Measurements from ENCODE around the gene AP3S2.

AP3S2 gene

DNA sequence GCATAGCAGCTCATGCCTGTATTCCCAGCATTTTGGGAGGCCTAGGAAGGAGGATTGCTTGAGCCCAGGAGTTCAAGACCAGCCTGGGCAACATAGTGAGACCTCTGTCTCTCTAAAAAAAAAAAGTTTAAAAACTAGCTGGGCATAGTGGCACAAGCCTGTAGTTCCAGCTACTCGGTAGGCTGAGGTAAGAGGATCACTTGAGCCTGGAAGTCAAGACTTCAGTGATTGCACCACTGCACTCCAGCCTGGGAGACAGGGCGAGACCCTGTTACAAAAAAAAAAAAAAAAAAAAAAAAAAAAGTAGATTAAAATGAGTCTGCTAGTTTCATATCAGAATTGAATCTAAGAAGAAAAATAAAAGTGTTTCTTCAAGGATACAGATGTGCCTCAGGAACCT, 46.7 kb downstream of the AP3S2 start:
- no peak overlapping the region for H3K4me3 ChIP-seq (ENCODE audit: control insufficient read depth, low read depth, low read length)
- no peak for DNase-seq (ENCODE audit: low read depth)
- TF ChIP-seq, protein P1, sequence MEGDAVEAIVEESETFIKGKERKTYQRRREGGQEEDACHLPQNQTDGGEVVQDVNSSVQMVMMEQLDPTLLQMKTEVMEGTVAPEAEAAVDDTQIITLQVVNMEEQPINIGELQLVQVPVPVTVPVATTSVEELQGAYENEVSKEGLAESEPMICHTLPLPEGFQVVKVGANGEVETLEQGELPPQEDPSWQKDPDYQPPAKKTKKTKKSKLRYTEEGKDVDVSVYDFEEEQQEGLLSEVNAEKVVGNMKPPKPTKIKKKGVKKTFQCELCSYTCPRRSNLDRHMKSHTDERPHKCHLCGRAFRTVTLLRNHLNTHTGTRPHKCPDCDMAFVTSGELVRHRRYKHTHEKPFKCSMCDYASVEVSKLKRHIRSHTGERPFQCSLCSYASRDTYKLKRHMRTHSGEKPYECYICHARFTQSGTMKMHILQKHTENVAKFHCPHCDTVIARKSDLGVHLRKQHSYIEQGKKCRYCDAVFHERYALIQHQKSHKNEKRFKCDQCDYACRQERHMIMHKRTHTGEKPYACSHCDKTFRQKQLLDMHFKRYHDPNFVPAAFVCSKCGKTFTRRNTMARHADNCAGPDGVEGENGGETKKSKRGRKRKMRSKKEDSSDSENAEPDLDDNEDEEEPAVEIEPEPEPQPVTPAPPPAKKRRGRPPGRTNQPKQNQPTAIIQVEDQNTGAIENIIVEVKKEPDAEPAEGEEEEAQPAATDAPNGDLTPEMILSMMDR (IDR thresholded peaks at IDR 0.05; ENCODE audit: control insufficient read depth, insufficient read depth, low read depth, low read length, missing control alignments), result no peak

DNA sequence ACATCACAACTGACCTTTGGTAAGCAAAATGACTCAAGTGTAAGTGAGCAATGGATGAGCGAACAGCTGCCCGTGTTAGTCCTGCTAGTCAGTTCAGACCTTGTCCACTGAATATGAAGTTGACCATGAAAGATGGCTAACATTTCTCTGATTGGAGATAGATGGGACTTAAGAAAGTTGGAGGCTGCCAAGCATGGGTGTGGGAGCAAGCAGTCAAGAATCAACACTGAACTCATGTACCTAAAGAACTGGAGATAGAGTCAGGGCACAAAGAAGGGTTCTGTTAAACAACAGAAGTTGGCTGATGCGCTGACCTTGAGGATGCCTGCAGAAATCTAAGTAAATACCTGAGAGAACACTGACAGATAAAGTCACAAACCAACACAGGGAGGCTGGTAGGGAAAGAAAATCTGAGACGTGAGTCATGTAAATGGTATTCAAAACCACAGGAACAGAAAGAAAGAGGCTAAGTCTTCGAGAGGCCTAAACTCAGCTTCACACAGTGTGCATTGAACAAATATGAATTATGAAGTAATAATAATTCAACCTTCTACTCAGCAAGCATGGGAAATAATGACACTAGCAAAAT, 48.4 kb downstream of the AP3S2 start:
- TF ChIP-seq, protein P1 (IDR thresholded peaks at IDR 0.05; ENCODE audit: control insufficient read depth, insufficient read depth, low read depth, low read length, missing control alignments), result no peak
- no peak overlapping the region for H3K4me3 ChIP-seq (ENCODE audit: control insufficient read depth, low read depth, low read length)
- DNase-seq (ENCODE audit: low read depth), result peak; percentile 61

- TF ChIP-seq, protein P1 (IDR thresholded peaks at IDR 0.05; ENCODE audit: control insufficient read depth, insufficient read depth, low read depth, low read length, missing control alignments), result no peak
- no peak for DNase-seq (ENCODE audit: low read depth)
- H3K4me3 ChIP-seq (ENCODE audit: control insufficient read depth, low read depth, low read length), result no peak overlapping the region
Measured at GRCh38 chr15:89841962-89842361, 51.8 kb downstream of the AP3S2 start.

DNA sequence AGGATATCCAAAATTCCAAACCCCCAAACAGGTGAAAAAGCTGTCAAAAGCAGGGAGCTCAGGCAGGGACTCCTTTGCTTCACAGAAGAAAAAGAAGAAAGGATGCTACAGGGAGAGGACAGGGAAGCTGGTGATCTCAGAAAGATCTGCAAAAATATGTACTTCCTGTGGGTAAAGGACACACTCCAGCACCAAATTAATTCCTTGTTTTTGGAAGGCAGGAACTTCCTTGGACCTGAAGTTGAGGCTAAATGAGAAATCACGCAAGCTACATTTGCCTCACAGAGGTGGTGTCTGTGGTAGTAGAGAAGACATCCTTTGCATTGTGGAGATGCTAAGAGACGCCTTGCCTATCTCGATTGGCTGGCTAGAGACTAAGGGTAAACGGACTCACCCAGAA, 52.5 kb downstream of the AP3S2 start:
- no peak overlapping the region for H3K4me3 ChIP-seq (ENCODE audit: control insufficient read depth, low read depth, low read length)
- no peak for DNase-seq (ENCODE audit: low read depth)
- TF ChIP-seq, protein P1 (IDR thresholded peaks at IDR 0.05; ENCODE audit: control insufficient read depth, insufficient read depth, low read depth, low read length, missing control alignments), result no peak

GRCh38 chr15:89839167-89839810, 54.5 kb downstream of the AP3S2 start:
- TF ChIP-seq, protein P1 (IDR thresholded peaks at IDR 0.05; ENCODE audit: control insufficient read depth, insufficient read depth, low read depth, low read length, missing control alignments), result no peak
- DNase-seq (ENCODE audit: low read depth), result no peak

DNA sequence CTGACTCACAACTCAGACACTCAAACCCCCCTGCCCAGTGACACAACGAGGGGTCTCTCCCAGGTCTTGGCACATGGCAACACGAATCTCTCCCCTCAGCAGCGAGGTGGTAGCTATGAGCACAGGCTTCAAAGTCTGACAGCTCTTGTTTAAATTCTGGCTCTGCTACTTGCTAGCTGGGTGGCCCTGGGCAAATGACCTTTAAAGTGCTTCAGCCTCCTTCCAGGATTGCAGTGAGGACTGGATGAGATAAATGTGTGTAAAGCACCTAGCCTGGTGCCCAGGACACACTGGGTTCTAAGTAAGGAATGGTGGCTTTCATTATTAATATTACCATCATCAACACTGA, 56.0 kb downstream of the AP3S2 start:
- H3K4me3 ChIP-seq (ENCODE audit: control insufficient read depth, low read depth, low read length), result no peak overlapping the region
- no peak for DNase-seq (ENCODE audit: low read depth)
- TF ChIP-seq, protein P1 (IDR thresholded peaks at IDR 0.05; ENCODE audit: control insufficient read depth, insufficient read depth, low read depth, low read length, missing control alignments), result no peak

More at GRCh38 chr15:89839167-89839810, 54.5 kb downstream of the AP3S2 start:
- H3K4me3 ChIP-seq (ENCODE audit: control insufficient read depth, low read depth, low read length), result no peak overlapping the region
